ENCODE results near the gene MOB2. TPM values are rescaled to one million over a fixed set of nuclear protein-coding genes. Genes with fewer than 3 reads are reported as not detected.

MOB2 gene
- total RNA-seq, 4 donors from 2014 or later: 24.5 to 59.9 (median 39.1) TPM

DNA sequence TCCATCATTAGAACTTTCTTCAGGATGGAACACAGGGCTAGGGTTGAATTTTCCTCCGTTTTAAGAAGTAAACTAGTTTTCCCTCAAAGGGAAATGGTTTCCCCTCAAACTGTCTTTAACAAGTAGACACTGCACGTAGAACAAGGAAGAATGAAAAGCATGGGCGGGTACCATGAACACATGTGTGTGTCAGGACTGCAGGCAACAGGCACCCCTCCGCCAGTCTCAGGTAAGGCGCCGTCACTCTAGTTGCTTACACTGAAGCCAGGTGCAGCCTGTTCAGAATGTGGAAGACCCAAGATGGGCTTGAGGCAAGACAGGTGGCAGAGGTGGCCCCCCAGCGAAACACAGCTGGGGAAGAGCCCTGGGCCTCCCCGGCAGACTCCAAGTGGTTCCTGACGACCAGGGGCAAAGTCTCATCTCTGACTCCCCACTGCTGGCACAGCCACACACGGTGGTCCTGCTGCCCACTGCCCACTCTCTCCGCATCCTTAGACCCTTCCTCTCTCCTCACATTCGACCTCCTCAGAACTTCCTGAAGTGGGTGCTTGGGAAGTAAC is 25.4 kb upstream of the MOB2 start:
- TF ChIP-seq, protein P1, sequence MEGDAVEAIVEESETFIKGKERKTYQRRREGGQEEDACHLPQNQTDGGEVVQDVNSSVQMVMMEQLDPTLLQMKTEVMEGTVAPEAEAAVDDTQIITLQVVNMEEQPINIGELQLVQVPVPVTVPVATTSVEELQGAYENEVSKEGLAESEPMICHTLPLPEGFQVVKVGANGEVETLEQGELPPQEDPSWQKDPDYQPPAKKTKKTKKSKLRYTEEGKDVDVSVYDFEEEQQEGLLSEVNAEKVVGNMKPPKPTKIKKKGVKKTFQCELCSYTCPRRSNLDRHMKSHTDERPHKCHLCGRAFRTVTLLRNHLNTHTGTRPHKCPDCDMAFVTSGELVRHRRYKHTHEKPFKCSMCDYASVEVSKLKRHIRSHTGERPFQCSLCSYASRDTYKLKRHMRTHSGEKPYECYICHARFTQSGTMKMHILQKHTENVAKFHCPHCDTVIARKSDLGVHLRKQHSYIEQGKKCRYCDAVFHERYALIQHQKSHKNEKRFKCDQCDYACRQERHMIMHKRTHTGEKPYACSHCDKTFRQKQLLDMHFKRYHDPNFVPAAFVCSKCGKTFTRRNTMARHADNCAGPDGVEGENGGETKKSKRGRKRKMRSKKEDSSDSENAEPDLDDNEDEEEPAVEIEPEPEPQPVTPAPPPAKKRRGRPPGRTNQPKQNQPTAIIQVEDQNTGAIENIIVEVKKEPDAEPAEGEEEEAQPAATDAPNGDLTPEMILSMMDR (IDR thresholded peaks at IDR 0.05; ENCODE audit: low read depth): no peak

DNA sequence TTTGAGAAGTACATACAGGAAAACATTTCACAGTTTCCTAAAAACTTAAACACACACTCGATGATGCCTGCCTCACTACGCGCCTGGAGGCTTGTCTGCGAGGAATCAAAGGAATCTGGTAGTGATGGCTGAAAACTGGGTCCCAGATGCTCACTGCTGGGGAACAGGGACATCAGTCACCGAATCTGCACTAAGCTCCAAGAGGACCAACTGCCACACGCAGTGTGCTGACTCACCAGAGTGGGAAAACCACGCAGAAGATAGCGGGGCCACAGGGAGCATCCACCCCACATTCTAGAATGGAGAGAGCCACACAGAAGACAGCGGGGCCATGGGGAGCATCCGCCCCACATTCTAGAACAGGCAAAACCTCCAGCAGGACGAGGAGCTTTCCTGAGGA is 24.3 kb upstream of the MOB2 start:
- TF ChIP-seq, protein P1 (IDR thresholded peaks at IDR 0.05; ENCODE audit: low read depth): no peak

DNA sequence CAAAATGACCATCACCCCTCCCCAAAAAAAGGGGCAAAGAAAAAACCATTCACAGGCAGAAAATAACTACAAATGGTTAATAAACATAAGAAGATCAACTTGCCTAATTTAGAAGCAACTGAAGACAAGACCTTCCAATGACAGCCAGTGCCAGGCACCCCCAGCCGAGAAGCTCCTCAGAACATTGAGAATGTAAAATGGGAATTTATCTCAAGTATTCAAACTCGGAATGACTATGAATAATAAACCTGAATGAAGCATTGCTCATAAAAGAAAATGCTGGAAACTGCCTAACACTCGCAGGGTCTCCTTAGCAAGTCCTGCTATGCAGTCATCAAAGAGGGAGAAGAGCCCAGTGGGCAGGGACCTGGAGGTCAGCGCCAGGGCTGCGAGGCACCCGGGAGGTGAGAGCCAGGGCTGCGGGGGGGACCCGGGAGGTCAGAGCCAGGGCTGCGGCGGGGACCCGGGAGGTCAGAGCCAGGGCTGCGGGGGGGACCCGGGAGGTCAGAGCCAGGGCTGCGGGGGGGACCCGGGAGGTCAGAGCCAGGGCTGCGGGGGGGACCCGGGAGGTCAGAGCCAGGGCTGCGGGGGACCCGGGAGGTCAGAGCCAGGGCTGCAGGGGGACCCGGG is 23.2 kb upstream of the MOB2 start:
- TF ChIP-seq, protein P1 (IDR thresholded peaks at IDR 0.05; ENCODE audit: low read depth): no peak

DNA sequence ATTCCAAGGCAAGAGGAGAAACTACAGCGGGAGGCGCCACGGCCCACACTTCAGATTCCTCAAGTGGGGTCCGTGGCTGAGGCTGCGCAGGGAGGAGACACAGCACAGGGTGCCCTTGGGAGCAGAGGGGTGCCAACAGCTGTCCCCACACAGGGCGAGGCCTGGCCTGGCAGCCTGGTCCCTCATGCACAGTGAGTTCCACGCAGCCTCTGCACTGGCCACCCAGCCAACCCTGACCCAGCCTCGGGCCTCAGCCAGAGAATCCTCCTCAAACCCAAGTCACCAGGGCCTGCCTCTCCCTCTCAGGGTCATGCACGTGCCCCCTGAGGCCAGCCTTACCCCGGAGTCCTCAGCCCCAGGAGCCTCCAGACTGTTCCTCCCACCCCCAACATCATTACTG is 22.4 kb upstream of the MOB2 start:
- TF ChIP-seq, protein P1 (IDR thresholded peaks at IDR 0.05; ENCODE audit: low read depth): no peak

DNA sequence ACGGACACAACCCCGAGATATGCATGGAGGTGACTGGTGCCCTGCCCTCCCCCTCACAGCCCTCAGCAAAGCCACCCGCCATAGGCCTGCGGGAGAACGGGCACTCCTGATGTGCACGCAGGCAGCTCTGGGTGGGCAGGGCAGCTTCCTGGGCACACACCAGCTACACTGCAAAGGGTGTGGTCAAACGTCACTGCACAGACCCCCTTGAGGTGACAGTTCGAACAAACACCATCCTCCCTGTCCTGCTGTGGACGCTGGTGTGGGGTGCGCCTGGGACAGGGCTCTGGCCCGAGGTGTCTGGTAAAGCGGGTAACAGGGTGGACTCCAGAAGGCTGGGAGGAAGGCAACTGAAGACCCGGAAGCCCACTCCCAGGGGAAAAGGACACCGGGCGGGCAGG is 21.9 kb upstream of the MOB2 start:
- TF ChIP-seq, protein P1 (IDR thresholded peaks at IDR 0.05; ENCODE audit: low read depth): no peak

DNA sequence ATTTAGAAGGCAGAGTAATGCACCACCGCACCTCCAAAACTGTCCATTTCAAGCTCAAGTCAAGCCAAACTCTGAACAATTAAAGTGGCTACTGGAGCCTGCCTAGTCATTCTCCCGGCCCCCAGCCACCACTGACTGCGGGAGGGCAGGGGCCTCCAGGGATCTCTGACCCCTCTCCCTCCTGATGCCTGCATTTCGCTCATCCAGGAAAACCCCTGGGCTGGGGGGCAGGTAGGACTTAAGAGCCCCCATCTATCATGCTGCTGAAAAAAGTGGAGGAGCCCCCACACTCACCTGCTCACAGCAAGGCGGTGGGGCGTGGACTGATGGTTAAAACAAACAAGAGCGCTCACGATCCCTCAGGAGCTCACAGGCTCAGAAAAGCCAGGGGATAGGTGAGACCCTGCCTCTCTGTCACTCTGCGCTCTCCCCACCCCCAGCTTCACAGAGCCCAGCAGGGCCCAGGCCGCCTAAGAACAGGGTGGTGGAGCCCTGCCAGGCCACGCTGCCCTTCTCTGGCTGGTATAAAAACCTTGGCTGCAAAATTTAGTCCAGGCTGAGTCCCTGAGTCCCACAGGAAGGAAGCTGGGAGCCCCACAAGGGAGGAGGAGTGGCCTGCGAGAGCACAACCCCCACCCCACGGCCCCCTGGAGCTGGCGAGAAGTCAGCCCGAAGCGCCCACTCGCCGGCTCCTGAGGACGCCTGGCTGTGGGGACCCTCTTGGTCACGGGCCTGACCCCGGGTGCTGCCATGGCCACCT is 21.0 kb upstream of the MOB2 start:
- TF ChIP-seq, protein P1 (IDR thresholded peaks at IDR 0.05; ENCODE audit: low read depth): no peak

DNA sequence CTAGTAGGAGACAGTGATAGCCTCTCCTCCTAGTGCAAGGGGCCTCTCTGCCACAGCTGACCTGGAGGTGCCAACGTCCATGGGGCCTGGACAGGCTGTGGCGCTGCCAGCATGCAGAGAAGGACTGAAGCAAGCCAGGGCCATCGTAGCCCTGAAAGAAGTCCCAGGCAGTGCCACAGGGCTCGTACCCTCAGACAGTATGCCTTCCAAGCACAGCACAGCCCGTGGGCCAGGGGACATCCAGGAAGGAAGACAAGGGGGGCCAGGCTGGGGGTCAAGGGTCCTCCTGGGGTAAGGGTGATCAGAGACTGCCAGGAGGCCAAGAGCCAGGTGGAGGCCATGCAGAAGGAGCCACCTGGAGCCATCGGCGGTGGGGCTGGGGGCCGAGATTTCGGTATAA is 20.4 kb upstream of the MOB2 start:
- TF ChIP-seq, protein P1 (IDR thresholded peaks at IDR 0.05; ENCODE audit: low read depth): no peak

All from subcutaneous adipose tissue (tissue), 4 donors.